ENCODE measurements around the gene PLOD2.

GRCh38 chr3:146160321-146160963 lies 542 bp downstream of the PLOD2 start:
- TF ChIP-seq CTCF (conservative IDR thresholded peaks at IDR 0.05; ENCODE audit: low read length) (no peak), EZH2phosphoT487 (IDR thresholded peaks at IDR 0.05; ENCODE audit: borderline replicate concordance) (no peak)
